HepG2 (cell line): ENCODE measurements around the gene L2HGDH. TPM values are rescaled to one million over a fixed set of nuclear protein-coding genes. Genes with fewer than 3 reads are reported as not detected.
A peak's percentile ranks its signal among the peaks of the same experiment; 100 is the strongest.

ENCODE experiments used
- ATAD3A ChIP-seq: sonication (generic); formaldehyde crosslinking; IDR thresholded peaks from 2 replicates; pipeline ENCODE4 v1.4.0; 2020; ENCODE audit warnings: missing genetic modification reagents
- BCL6 ChIP-seq: IDR thresholded peaks from 2 replicates; pipeline ENCODE4 v1.6.1; 2016; ENCODE audit warnings: missing genetic modification reagents, missing compliant biosample characterization
- CC2D1A ChIP-seq: sonication (generic); formaldehyde crosslinking; IDR thresholded peaks from 2 replicates; pipeline ENCODE4 v1.8.1; 2023; ENCODE audit warnings: mild to moderate bottlenecking, missing genetic modification reagents
- CSRNP2 ChIP-seq: sonication (generic); formaldehyde crosslinking; conservative IDR thresholded peaks from 2 replicates; pipeline ENCODE4 v1.8.0; 2022; ENCODE audit warnings: low read depth, missing genetic modification reagents
- IRX3 ChIP-seq: sonication (generic); formaldehyde crosslinking; IDR thresholded peaks from 2 replicates; pipeline ENCODE4 v1.8.1; 2023; ENCODE audit warnings: mild to moderate bottlenecking, low read depth, missing genetic modification reagents, borderline replicate concordance
- LCORL ChIP-seq, 2 experiments: fragments of 450-650 bp in 1 of 2; sonication (generic) in 1 of 2; formaldehyde crosslinking in 1 of 2; IDR thresholded peaks; 2 replicates each; pipeline versions ENCODE4 v1.5.0 to v1.6.1; 2017 to 2020; ENCODE audit warnings: antibody characterized with exemption in 1 of 2, missing genetic modification reagents in 1 of 2
- MBD4 ChIP-seq: IDR thresholded peaks from 2 replicates; pipeline ENCODE4 v1.6.1; 2012; ENCODE audit warnings: low read length, inconsistent platforms, borderline replicate concordance
- NFE2 ChIP-seq: sonication (generic); formaldehyde crosslinking; IDR thresholded peaks from 2 replicates; pipeline ENCODE4 v1.4.0; 2020; ENCODE audit warnings: missing genetic modification reagents
- SP4 ChIP-seq: sonication (generic); formaldehyde crosslinking; IDR thresholded peaks from 2 replicates; pipeline ENCODE4 v1.8.1; 2023; ENCODE audit warnings: mild to moderate bottlenecking, missing genetic modification reagents
- SRSF9 ChIP-seq: fragments of 200-400 bp; formaldehyde crosslinking; IDR thresholded peaks from 2 replicates; pipeline ENCODE4 v1.6.1; 2018; ENCODE audit warnings: borderline replicate concordance, mild to moderate bottlenecking, low read depth, low read length; ENCODE audit not compliant: insufficient read depth, poor library complexity, severe bottlenecking
- TCF7L2 ChIP-seq: IDR thresholded peaks from 2 replicates; pipeline ENCODE4 v1.6.1; 2011; ENCODE audit warnings: mild to moderate bottlenecking, low read depth, low read length, moderate library complexity
- ZBTB38 ChIP-seq: sonication (generic); formaldehyde crosslinking; IDR thresholded peaks from 2 replicates; pipeline ENCODE4 v1.5.1; 2020; ENCODE audit warnings: mild to moderate bottlenecking, missing genetic modification reagents
- ZBTB8A ChIP-seq: sonication (generic); formaldehyde crosslinking; IDR thresholded peaks from 2 replicates; pipeline ENCODE4 v1.4.0; 2020; ENCODE audit warnings: mild to moderate bottlenecking, low read depth, missing genetic modification reagents, borderline replicate concordance
- ZNF513 ChIP-seq: sonication (generic); formaldehyde crosslinking; conservative IDR thresholded peaks from 2 replicates; pipeline ENCODE4 v1.5.0; 2020; ENCODE audit warnings: missing genetic modification reagents
- ZNF780A ChIP-seq: sonication (generic); formaldehyde crosslinking; IDR thresholded peaks from 2 replicates; pipeline ENCODE4 v1.8.0; 2022; ENCODE audit warnings: mild to moderate bottlenecking, missing genetic modification reagents, moderate library complexity
- polyA plus RNA-seq, 8 experiments: library from polyadenylated mRNA; depleted of rRNA in 3 of 8; stranded (reverse) in 7 of 8; unstranded in 1 of 8; fragments of >200 nt; fragmentation: Illumina TruSeq in 4 of 8; extraction: Trizol in 4 of 8; gene quantifications; 2 replicates each; pipeline versions ENCODE4 v1.2.1 to v1.2.3, GENCODE V29; 2011 to 2016; ENCODE audit warnings: low read depth in 4 of 8, missing spikeins in 1 of 8, mixed read lengths in 1 of 8; ENCODE audit not compliant: insufficient read depth in 1 of 8
- total RNA-seq, 5 experiments: library from RNA; depleted of rRNA; stranded (reverse); fragments of >200 nt; fragmentation: Illumina TruSeq; extraction: Trizol; gene quantifications; 2 replicates each; pipeline ENCODE4 v1.2.3, GENCODE V29; 2016; ENCODE audit warnings: low read depth in 1 of 5
- TF ChIP-seq, protein P1 (sequence below): sonication (generic); formaldehyde crosslinking; IDR thresholded peaks from 2 replicates; pipeline ENCODE4 v1.5.0; 2020; ENCODE audit warnings: missing genetic modification reagents
- TF ChIP-seq, protein P2 (sequence below): IDR thresholded peaks from 2 replicates; pipeline ENCODE4 v1.6.1; 2016; ENCODE audit warnings: low read depth, control low read depth
- TF ChIP-seq, protein P3 (sequence below): sonication (generic); formaldehyde crosslinking; IDR thresholded peaks from 2 replicates; pipeline ENCODE4 v1.4.0; 2020; ENCODE audit warnings: mild to moderate bottlenecking, missing genetic modification reagents

L2HGDH gene
- total and polyA plus RNA-seq, 2 of the 13 experiments (the other 11 are each of a cell fraction or from before 2014, with no cell fraction given): 3.3 to 5.0 TPM

GRCh38 chr14:50231475-50232275, 80.4 kb downstream of the L2HGDH start, which contains the start of gene SOS2 (continued):
- TF ChIP-seq, protein P1, sequence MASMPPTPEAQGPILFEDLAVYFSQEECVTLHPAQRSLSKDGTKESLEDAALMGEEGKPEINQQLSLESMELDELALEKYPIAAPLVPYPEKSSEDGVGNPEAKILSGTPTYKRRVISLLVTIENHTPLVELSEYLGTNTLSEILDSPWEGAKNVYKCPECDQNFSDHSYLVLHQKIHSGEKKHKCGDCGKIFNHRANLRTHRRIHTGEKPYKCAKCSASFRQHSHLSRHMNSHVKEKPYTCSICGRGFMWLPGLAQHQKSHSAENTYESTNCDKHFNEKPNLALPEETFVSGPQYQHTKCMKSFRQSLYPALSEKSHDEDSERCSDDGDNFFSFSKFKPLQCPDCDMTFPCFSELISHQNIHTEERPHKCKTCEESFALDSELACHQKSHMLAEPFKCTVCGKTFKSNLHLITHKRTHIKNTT (CRISPR knock-in tag): no peak
- no peak for TF ChIP-seq IRX3 (CRISPR knock-in tag)
- TF ChIP-seq CC2D1A: no peak
- TF ChIP-seq, protein P2, sequence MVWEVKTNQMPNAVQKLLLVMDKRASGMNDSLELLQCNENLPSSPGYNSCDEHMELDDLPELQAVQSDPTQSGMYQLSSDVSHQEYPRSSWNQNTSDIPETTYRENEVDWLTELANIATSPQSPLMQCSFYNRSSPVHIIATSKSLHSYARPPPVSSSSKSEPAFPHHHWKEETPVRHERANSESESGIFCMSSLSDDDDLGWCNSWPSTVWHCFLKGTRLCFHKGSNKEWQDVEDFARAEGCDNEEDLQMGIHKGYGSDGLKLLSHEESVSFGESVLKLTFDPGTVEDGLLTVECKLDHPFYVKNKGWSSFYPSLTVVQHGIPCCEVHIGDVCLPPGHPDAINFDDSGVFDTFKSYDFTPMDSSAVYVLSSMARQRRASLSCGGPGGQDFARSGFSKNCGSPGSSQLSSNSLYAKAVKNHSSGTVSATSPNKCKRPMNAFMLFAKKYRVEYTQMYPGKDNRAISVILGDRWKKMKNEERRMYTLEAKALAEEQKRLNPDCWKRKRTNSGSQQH (CRISPR knock-in tag): peak; percentile 76; the same call in 1 of the 2 replicates
- TF ChIP-seq ATAD3A (CRISPR knock-in tag): no peak
- no peak for TF ChIP-seq NFE2 (CRISPR knock-in tag)
- TF ChIP-seq CSRNP2 (CRISPR knock-in tag): no peak
- no peak for TF ChIP-seq ZNF513 (CRISPR knock-in tag)
- TF ChIP-seq, protein P3, sequence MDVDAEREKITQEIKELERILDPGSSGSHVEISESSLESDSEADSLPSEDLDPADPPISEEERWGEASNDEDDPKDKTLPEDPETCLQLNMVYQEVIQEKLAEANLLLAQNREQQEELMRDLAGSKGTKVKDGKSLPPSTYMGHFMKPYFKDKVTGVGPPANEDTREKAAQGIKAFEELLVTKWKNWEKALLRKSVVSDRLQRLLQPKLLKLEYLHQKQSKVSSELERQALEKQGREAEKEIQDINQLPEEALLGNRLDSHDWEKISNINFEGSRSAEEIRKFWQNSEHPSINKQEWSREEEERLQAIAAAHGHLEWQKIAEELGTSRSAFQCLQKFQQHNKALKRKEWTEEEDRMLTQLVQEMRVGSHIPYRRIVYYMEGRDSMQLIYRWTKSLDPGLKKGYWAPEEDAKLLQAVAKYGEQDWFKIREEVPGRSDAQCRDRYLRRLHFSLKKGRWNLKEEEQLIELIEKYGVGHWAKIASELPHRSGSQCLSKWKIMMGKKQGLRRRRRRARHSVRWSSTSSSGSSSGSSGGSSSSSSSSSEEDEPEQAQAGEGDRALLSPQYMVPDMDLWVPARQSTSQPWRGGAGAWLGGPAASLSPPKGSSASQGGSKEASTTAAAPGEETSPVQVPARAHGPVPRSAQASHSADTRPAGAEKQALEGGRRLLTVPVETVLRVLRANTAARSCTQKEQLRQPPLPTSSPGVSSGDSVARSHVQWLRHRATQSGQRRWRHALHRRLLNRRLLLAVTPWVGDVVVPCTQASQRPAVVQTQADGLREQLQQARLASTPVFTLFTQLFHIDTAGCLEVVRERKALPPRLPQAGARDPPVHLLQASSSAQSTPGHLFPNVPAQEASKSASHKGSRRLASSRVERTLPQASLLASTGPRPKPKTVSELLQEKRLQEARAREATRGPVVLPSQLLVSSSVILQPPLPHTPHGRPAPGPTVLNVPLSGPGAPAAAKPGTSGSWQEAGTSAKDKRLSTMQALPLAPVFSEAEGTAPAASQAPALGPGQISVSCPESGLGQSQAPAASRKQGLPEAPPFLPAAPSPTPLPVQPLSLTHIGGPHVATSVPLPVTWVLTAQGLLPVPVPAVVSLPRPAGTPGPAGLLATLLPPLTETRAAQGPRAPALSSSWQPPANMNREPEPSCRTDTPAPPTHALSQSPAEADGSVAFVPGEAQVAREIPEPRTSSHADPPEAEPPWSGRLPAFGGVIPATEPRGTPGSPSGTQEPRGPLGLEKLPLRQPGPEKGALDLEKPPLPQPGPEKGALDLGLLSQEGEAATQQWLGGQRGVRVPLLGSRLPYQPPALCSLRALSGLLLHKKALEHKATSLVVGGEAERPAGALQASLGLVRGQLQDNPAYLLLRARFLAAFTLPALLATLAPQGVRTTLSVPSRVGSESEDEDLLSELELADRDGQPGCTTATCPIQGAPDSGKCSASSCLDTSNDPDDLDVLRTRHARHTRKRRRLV: peak; percentile 43; the same call in 1 of the 2 replicates
- no peak for TF ChIP-seq ZBTB8A
- no peak for TF ChIP-seq TCF7L2
- TF ChIP-seq SRSF9: no peak
- TF ChIP-seq ZNF780A (CRISPR knock-in tag): no peak
- no peak for TF ChIP-seq ZBTB38 (CRISPR knock-in tag)
- TF ChIP-seq MBD4: no peak
- TF ChIP-seq SP4 (CRISPR knock-in tag): peak; percentile 77
- peak; percentile 53; the same call in 1 of the 2 replicates for TF ChIP-seq BCL6
- TF ChIP-seq LCORL (IDR thresholded peaks at IDR 0.05): no peak
- TF ChIP-seq LCORL (CRISPR knock-in tag; IDR thresholded peaks at IDR 0.05): no peak
